Adipose tissue (tissue), 3 donors: ENCODE data around the gene ASTN2. TPM values are rescaled to one million over a fixed set of nuclear protein-coding genes. Genes with fewer than 3 reads are reported as not detected.

Source experiments
- H3K27ac ChIP-seq: one replicate; pipeline ENCODE4 v1.5.1; 2013; ENCODE audit warnings: low read depth, low read length
- WGBS, 3 donors: extraction: QIAGEN DNeasy Blood & Tissue Kit; methylation state at CpG; one replicate each; pipeline ENCODE4 v1.1.7; 2013; 5-methylcytosine and 5-hydroxymethylcytosine counted together
- polyA plus RNA-seq, 3 donors: library from polyadenylated mRNA; stranded (reverse); fragments of 200-250 nt; gene quantifications; one replicate each; pipeline ENCODE4 v1.2.3, GENCODE V29; 2013
- donor health status: healthy with polysubstance abuse.
- donor health status: Bipolar disorder and iron deficiency.
- donor health status: healthy.

The ASTN2 gene
- polyA plus RNA-seq, 3 donors: 2.8 to 4.5 (median 3.0) TPM

DNA sequence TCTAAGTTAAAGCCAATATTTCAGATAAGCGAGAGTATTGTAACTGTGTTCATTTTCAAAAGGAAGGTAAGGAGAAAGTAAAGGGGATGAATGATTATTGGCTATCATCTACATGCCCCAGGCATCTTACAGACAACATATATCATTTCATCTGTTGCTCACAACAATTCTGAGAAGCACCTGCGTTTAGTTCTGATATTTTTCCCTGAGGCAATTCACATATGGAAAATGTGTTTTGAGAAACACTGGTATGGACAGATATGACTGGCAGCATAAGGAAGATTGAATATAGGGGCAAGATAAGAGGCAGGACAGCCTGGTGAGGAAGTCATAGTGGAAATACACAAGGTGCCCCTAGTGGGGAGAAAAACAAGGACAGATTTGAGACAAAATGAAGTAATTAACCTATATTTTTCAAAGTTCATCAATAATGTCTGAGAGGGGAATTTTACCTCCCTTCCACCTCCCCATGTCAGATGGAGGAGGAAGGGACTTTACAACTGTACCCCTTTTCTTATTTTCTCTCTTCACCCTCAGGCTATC is 815.4 kb downstream of the ASTN2 start:
- H3K27ac ChIP-seq: no peak overlapping the region
- WGBS, 3 donors: 81 to 89% (median 89%) methylated on average over 2 of the region's 2 CpGs

DNA sequence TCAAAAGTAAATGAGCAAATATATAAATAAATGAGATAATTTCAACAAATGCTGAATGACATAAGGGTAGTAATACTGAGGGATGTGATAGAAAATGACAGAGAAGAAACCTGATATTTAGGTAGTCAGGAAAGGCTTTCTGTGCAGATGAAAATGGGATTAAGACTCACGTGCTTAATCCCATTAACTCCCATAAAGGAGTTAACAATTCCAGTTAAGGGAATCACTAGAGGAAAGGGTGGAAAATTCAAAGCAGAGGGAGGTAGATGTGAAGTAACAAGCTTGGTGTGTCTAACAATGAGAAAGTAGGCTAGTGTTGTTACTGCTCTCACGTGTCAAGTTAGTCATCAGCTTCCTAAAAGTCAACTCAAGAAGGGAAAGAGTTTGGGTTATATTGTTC is 818.2 kb downstream of the ASTN2 start:
- WGBS, 3 donors: 86 to 90% (median 88%) methylated on average over 2 of the region's 2 CpGs
- H3K27ac ChIP-seq: no peak overlapping the region

- WGBS, 3 donors: 65 to 92% (median 66%) methylated on average over 2 of the region's 2 CpGs
- H3K27ac ChIP-seq: no peak overlapping the region
These were observed 820.3 kb downstream of the ASTN2 start for GRCh38 chr9:116594547-116594946.

GRCh38 chr9:116592970-116593369 is 821.9 kb downstream of the ASTN2 start:
- 68 to 81% (median 76%) methylated on average over 3 of the region's 3 CpGs for WGBS, 3 donors
- no peak overlapping the region for H3K27ac ChIP-seq

- 79 to 82% (median 80%) methylated on average over 7 of the region's 7 CpGs for WGBS, 3 donors
- H3K27ac ChIP-seq: no peak overlapping the region
These were observed 825.2 kb downstream of the ASTN2 start for GRCh38 chr9:116589392-116590354.

- H3K27ac ChIP-seq: no peak overlapping the region
- WGBS, 3 donors: 77 to 100% (median 94%) methylated on average over 1 of the region's 1 CpG
These were observed 826.9 kb downstream of the ASTN2 start for GRCh38 chr9:116587919-116588318.

- no peak overlapping the region for H3K27ac ChIP-seq
- WGBS, 3 donors: 90 to 97% (median 94%) methylated on average over 1 of the region's 1 CpG
These were observed 829.0 kb downstream of the ASTN2 start for GRCh38 chr9:116585896-116586295.

DNA sequence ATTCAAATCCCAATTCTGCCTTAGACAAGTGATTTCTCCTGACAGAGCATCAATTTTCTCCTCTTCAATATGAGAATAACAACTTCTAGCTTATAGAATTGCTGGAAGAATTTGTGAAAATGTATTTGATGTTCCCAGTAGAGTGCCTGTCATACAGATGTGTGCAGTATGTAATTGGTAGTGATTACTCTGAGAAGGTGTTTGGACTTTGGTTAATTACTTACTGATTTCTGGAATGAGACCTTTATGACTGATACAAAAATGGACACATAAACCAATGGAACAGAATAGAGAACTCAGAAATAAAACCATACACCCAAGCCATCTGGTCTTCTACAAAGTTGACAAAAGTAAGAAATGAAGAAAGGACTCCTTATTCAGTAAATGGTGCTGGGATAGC is 829.7 kb downstream of the ASTN2 start:
- H3K27ac ChIP-seq: no peak overlapping the region

GRCh38 chr9:116580853-116581252 is 834.0 kb downstream of the ASTN2 start:
- WGBS, 3 donors: 10 to 52% (median 23%) methylated on average over 1 of the region's 1 CpG
- H3K27ac ChIP-seq: no peak overlapping the region

GRCh38 chr9:116576386-116576785 is 838.5 kb downstream of the ASTN2 start:
- WGBS, 3 donors: 76 to 89% (median 86%) methylated on average over 4 of the region's 4 CpGs
- H3K27ac ChIP-seq: no peak overlapping the region

GRCh38 chr9:116574027-116574679 is 840.7 kb downstream of the ASTN2 start:
- 13 to 65% (median 60%) methylated on average over 1 of the region's 1 CpG for WGBS, 3 donors
- H3K27ac ChIP-seq: no peak overlapping the region

- no peak overlapping the region for H3K27ac ChIP-seq
- WGBS, 3 donors: 22 to 30% (median 27%) methylated on average over 12 of the region's 12 CpGs
These were observed 842.6 kb downstream of the ASTN2 start for GRCh38 chr9:116572095-116572748.

GRCh38 chr9:116569111-116569510 is 845.7 kb downstream of the ASTN2 start:
- 76 to 85% (median 79%) methylated on average over 5 of the region's 5 CpGs for WGBS, 3 donors
- no peak overlapping the region for H3K27ac ChIP-seq

DNA sequence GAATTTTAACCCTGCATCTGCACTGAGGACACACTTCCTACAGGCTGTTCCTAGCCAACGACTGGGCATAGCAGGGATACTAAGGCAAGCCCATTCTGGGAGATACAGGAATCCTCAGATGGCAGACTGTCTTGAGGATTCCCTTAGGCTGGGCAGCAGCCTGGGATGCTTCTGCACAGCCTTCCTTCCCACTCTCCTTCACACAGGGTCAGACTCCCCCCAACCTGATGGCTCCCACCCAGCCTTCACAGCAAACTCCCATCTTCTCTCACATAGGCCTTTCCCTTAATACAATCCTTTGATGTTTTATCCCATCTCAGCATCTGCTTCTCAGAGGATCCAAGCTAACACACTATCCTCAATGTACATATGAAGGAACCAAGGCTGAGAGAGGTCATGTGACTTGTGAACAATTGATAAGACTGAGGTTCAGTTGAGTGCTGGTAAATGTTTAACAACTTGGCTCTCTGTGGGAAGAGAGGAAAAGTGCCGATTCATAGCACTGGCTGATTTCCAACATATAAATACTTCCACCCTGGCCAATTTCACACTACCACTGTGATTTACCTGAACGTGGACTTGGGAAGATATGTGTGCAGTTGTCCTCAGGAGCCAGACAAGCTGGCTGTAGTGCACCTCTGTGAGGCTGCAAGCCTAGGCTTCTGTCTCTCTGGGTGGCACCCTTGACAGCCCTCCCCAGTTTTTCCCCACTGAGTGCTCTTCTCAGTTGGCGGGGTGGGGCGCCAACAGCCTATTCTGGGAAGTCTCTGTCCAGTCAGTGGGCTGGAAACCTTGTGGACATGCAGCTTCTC is 848.0 kb downstream of the ASTN2 start:
- no peak overlapping the region for H3K27ac ChIP-seq
- WGBS, 3 donors: 57 to 58% (median 58%) methylated on average over 5 of the region's 5 CpGs

GRCh38 chr9:116565986-116566385 is 848.9 kb downstream of the ASTN2 start:
- H3K27ac ChIP-seq: no peak overlapping the region

DNA sequence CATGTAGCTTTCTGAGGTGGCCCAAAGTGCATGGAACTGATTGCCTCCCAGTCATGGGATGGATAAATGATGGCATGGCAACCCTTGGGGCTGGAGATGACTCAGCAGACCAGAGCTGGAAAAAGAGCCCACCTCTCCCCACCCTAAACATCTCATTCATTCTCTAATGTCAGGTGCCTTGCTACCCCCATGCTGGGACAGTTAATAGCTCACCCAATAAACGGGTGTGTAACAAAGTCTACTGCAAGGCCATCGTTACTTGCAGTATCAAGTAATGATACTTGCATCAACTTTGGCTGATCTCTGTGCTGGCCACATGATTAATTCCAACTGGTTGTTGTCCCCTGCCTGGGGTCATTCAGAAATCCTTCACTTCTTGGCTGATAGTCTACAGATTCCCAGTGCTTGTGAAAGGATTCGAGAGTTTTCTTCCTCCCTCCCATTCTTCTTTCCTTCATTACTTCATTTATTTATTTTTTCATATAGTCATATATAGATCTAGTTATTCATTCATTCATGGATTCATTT is 850.5 kb downstream of the ASTN2 start:
- 56 to 81% (median 67%) methylated on average over 3 of the region's 3 CpGs for WGBS, 3 donors
- no peak overlapping the region for H3K27ac ChIP-seq

DNA sequence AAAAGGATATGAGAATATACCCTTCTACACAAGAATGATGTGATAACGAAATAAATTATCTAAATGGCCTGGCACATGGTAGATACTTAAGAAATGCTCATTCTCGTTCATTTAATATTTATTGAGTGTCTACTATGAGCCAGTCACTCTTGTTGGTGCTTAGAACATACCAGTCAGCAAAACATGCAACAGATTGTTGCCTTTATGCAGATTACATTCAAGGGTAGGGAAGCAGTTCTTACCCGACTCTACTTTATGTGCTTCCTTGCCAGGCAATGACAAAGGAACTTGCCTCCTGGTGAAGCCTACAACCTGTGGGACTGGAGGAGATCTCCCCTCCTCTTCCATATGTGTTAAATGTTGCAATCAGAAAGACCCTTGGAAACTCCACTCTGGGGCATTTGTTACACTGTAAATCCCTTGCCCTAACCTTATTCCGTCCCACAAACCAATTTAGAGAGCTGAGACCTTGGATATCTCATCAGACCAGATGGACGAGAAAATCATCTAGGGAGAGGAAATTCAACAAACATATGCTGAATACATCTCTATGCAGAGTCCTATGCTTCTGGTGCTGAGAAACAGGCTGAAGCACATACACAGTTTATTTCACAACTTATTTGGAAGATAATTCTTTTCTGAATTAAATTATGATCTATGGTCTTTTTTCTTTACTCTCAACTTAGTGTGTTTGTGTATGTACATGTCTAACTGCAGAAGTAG is 855.9 kb downstream of the ASTN2 start:
- H3K27ac ChIP-seq: no peak overlapping the region
- WGBS, 3 donors: 80 to 91% (median 87%) methylated on average over 5 of the region's 5 CpGs
